Breast epithelium (tissue), 3 donors: Measurements from ENCODE around the gene PPIP5K2.

Experiments
- CTCF ChIP-seq, 3 donors: fragments of 450-650 bp; IDR thresholded peaks; one replicate each; pipeline ENCODE4 v1.5.1; 2016 to 2017; ENCODE audit warnings: antibody characterized with exemption in 3 of 3, mild to moderate bottlenecking in 3 of 3, moderate library complexity in 3 of 3
- POLR2A ChIP-seq: fragments of 450-650 bp; IDR thresholded peaks from one replicate; pipeline ENCODE4 v1.6.1; 2016; ENCODE audit warnings: antibody characterized with exemption, mild to moderate bottlenecking, moderate library complexity
- POLR2AphosphoS5 ChIP-seq, 3 donors: sonication (generic); formaldehyde crosslinking; IDR thresholded peaks; one replicate each; pipeline ENCODE4 v1.6.1; 2017; ENCODE audit warnings: antibody characterized with exemption in 3 of 3

GRCh38 chr5:103207011-103207410 lies 86.9 kb downstream of the PPIP5K2 start:
- TF ChIP-seq CTCF (IDR thresholded peaks at IDR 0.05) = no peak
- no peak for TF ChIP-seq POLR2AphosphoS5 (IDR thresholded peaks at IDR 0.05)
- TF ChIP-seq POLR2A = no peak
